Transverse colon (tissue), 4 donors: ENCODE measurements around the gene KNDC1. TPM values are rescaled to one million over a fixed set of nuclear protein-coding genes. Genes with fewer than 3 reads are reported as not detected.

Experiments
- DNase-seq: peaks from one replicate; pipeline ENCODE4 v3.0.0-alpha.2; 2019
- H3K27ac ChIP-seq, 4 donors: fragments of 200-600 bp; sonication (generic); 2 replicates each; pipeline ENCODE4 v1.5.1; 2016 to 2018; ENCODE audit warnings: inconsistent platforms in 4 of 4
- H3K27me3 ChIP-seq: fragments of 200-600 bp; sonication (generic); 2 replicates; pipeline ENCODE4 v1.5.1; 2017; ENCODE audit warnings: inconsistent platforms
- H3K36me3 ChIP-seq, 4 donors: fragments of 200-600 bp; sonication (generic); 2 replicates each; pipeline ENCODE4 v1.5.1; 2017 to 2019; ENCODE audit warnings: inconsistent platforms in 4 of 4
- H3K4me1 ChIP-seq, 4 donors: fragments of 200-600 bp; sonication (generic); 2 replicates each; pipeline ENCODE4 v1.5.1; 2017 to 2020; ENCODE audit warnings: inconsistent platforms in 4 of 4
- H3K4me3 ChIP-seq, 4 donors: fragments of 200-600 bp; sonication (generic); 1 replicate in 1 of 4; 2 replicates in 3 of 4; pipeline versions ENCODE4 v1.5.1 to v1.6.1; 2017 to 2019; ENCODE audit warnings: inconsistent platforms in 4 of 4
- H3K9me3 ChIP-seq, 2 donors: fragments of 200-600 bp; sonication (generic); 2 replicates each; pipeline ENCODE4 v1.5.1; 2017 to 2019; ENCODE audit warnings: inconsistent platforms in 2 of 2
- EP300 ChIP-seq: sonication (generic); formaldehyde crosslinking; IDR thresholded peaks from one replicate; pipeline ENCODE4 v1.6.1; 2017; ENCODE audit warnings: antibody characterized with exemption, low read depth
- POLR2A ChIP-seq: fragments of 450-650 bp; IDR thresholded peaks from one replicate; pipeline ENCODE4 v1.6.1; 2016; ENCODE audit warnings: antibody characterized with exemption, mild to moderate bottlenecking, moderate library complexity
- POLR2AphosphoS5 ChIP-seq, 3 donors: sonication (generic); formaldehyde crosslinking; IDR thresholded peaks; one replicate each; pipeline ENCODE4 v1.6.1; 2016; ENCODE audit warnings: antibody characterized with exemption in 3 of 3
- WGBS, 2 donors: methylation state at CpG; one replicate each; pipeline ENCODE4 v1.1.5; 2018; ENCODE audit warnings: low coverage in 1 of 2; 5-methylcytosine and 5-hydroxymethylcytosine counted together
- in situ Hi-C, 4 donors: fragments of 200-750 bp; cut with MboI; loops; one replicate each; pipeline versions ENCODE4 v1.15.0 to v1.15.1; 2017; ENCODE audit warnings: low sequenced_read_pairs in 3 of 4, low pct_ligation_motif_present in 1 of 4, low pct_unique_long_range_greater_than_20kb in 1 of 4
- intact Hi-C: fragments of 100-400 bp; cut with DNase I; formaldehyde crosslinking; loops from one replicate; pipeline ENCODE4 v1.15.1; 2023; ENCODE audit warnings: low total_unique reads
- total RNA-seq, 4 donors: library from RNA; depleted of rRNA; stranded (reverse); fragments of >200 nt; gene quantifications; one replicate each; pipeline ENCODE4 v1.1.0, GENCODE V29; 2016
- TF ChIP-seq, protein P1 (sequence below), 5 experiments: fragments of 200-600 bp in 3 of 5; fragments of 450-650 bp in 2 of 5; sonication (generic) in 3 of 5; IDR thresholded peaks; 1 replicate in 2 of 5; 2 replicates in 3 of 5; pipeline ENCODE4 v1.5.1; 2016 to 2017; ENCODE audit warnings: antibody characterized with exemption in 5 of 5, inconsistent platforms in 3 of 5, mild to moderate bottlenecking in 2 of 5, moderate library complexity in 1 of 5

The KNDC1 gene
- total RNA-seq, 4 donors from 2014 or later = 0.14 to 1.2 TPM; not detected in 2

GRCh38 chr10:133167693-133168616 is 7.9 kb downstream of the KNDC1 start:
- no peaks in the 10 kb centered on the region for H3K36me3 ChIP-seq
- DNase-seq = no peak
- TF ChIP-seq, protein P1, sequence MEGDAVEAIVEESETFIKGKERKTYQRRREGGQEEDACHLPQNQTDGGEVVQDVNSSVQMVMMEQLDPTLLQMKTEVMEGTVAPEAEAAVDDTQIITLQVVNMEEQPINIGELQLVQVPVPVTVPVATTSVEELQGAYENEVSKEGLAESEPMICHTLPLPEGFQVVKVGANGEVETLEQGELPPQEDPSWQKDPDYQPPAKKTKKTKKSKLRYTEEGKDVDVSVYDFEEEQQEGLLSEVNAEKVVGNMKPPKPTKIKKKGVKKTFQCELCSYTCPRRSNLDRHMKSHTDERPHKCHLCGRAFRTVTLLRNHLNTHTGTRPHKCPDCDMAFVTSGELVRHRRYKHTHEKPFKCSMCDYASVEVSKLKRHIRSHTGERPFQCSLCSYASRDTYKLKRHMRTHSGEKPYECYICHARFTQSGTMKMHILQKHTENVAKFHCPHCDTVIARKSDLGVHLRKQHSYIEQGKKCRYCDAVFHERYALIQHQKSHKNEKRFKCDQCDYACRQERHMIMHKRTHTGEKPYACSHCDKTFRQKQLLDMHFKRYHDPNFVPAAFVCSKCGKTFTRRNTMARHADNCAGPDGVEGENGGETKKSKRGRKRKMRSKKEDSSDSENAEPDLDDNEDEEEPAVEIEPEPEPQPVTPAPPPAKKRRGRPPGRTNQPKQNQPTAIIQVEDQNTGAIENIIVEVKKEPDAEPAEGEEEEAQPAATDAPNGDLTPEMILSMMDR (IDR thresholded peaks at IDR 0.05) = no peak
- TF ChIP-seq POLR2A (no peak), EP300 (no peak), POLR2AphosphoS5 (IDR thresholded peaks at IDR 0.05) (no peak)
- H3K9me3 ChIP-seq = no peaks in the 10 kb centered on the region
- H3K4me1 ChIP-seq = no peaks in the 10 kb centered on the region
- no peak overlapping the region for H3K4me3 ChIP-seq
- WGBS, 2 donors = 60 to 88% methylated on average over 1 to 37 of the region's 37 CpGs
- H3K27me3 ChIP-seq = peaks cover 14% of the 10 kb centered on the region
- in situ Hi-C loops = no loop called here
- no peak overlapping the region for H3K27ac ChIP-seq
- intact Hi-C loops = no loop called here

GRCh38 chr10:133168617-133169031 is 8.6 kb downstream of the KNDC1 start:
- in situ Hi-C loops = no loop called here
- no peak overlapping the region for H3K4me3 ChIP-seq
- TF ChIP-seq POLR2AphosphoS5 (IDR thresholded peaks at IDR 0.05) = no peak
- no peak for TF ChIP-seq EP300
- TF ChIP-seq, protein P1 (IDR thresholded peaks at IDR 0.05) = no peak
- no peak for TF ChIP-seq POLR2A
- no peaks in the 10 kb centered on the region for H3K9me3 ChIP-seq
- no peak for DNase-seq
- no peaks in the 10 kb centered on the region for H3K36me3 ChIP-seq
- H3K27me3 ChIP-seq = peaks cover 10% of the 10 kb centered on the region
- H3K4me1 ChIP-seq = no peaks in the 10 kb centered on the region
- no peak overlapping the region for H3K27ac ChIP-seq
- intact Hi-C loops = no loop called here
- WGBS, 2 donors = 68% methylated on average over 11 of the region's 14 CpGs; no CpG with 5 or more reads in 1 of the 2 donors

- Histone ChIP-seq H3K27me3 (peaks cover 6% of the 10 kb centered on the region), H3K9me3 (no peaks in the 10 kb centered on the region), H3K36me3 (no peaks in the 10 kb centered on the region), H3K4me1 (no peaks in the 10 kb centered on the region), H3K27ac (no peak overlapping the region), H3K4me3 (no peak overlapping the region)
- no peak for TF ChIP-seq POLR2A
- TF ChIP-seq POLR2AphosphoS5 (IDR thresholded peaks at IDR 0.05) = no peak
- TF ChIP-seq EP300 = no peak
- TF ChIP-seq, protein P1 (IDR thresholded peaks at IDR 0.05) = no peak
- intact Hi-C loops = no loop called here
- 93 to 96% methylated on average over 6 to 27 of the region's 30 CpGs for WGBS, 2 donors
- in situ Hi-C loops = no loop called here
- no peak for DNase-seq
Measured at GRCh38 chr10:133169173-133169947, 9.3 kb downstream of the KNDC1 start.

DNA sequence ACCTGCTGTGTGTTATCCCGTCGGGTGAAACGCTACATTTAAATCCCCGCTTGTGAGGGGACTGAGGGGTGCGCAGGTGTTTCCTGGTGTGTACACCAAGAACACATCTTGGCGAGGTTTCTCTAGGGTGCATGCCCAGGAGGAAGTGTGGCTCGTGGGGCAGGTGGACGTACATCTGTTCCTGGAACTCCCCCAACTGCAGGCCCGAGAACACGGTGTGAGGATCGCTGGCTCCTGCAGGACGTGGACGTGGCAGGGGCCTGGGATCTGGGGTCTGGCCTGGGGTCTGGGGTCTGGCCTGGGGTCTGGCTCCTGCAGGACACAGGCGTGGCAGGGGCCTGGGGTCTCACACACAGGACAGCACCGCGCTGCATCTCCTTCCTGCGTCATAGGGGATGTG is 10.1 kb downstream of the KNDC1 start:
- no peak overlapping the region for H3K27ac ChIP-seq
- no peaks in the 10 kb centered on the region for H3K4me1 ChIP-seq
- in situ Hi-C loops = no loop called here
- TF ChIP-seq POLR2AphosphoS5 (IDR thresholded peaks at IDR 0.05) = no peak
- TF ChIP-seq POLR2A = no peak
- TF ChIP-seq, protein P1 (IDR thresholded peaks at IDR 0.05) = no peak
- TF ChIP-seq EP300 = no peak
- H3K27me3 ChIP-seq = no peaks in the 10 kb centered on the region
- H3K9me3 ChIP-seq = no peaks in the 10 kb centered on the region
- H3K36me3 ChIP-seq = no peaks in the 10 kb centered on the region
- WGBS, 2 donors = 72 to 100% methylated on average over 1 to 17 of the region's 17 CpGs
- DNase-seq = no peak
- intact Hi-C loops = no loop called here
- H3K4me3 ChIP-seq = no peak overlapping the region
